GM12878 (cell line): Measurements from ENCODE around the gene ANTKMT.

ENCODE experiments used
- CREM ChIP-seq: IDR thresholded peaks from 2 replicates; pipeline ENCODE4 v1.6.1; 2014; ENCODE audit warnings: antibody characterized with exemption, low read depth
- EZH2 ChIP-seq: IDR thresholded peaks from 2 replicates; pipeline ENCODE4 v1.6.1; 2012; ENCODE audit warnings: low read depth, mild to moderate bottlenecking, control low read depth, inconsistent platforms, low read length, borderline replicate concordance; ENCODE audit not compliant: control insufficient read depth
- KDM1A ChIP-seq: fragments of 200-600 bp; sonication (generic); IDR thresholded peaks from 2 replicates; pipeline ENCODE4 v1.6.1; 2016; ENCODE audit warnings: borderline replicate concordance
- NR2C2 ChIP-seq: IDR thresholded peaks from 2 replicates; pipeline ENCODE4 v1.6.1; 2011; ENCODE audit warnings: borderline replicate concordance, low read depth; ENCODE audit not compliant: control insufficient read depth, insufficient read length
- POLR2AphosphoS5 ChIP-seq: IDR thresholded peaks from 2 replicates; pipeline ENCODE4 v1.6.1; 2011; ENCODE audit warnings: mild to moderate bottlenecking, low read length, inconsistent platforms
- RFX5 ChIP-seq: IDR thresholded peaks from 2 replicates; pipeline ENCODE4 v1.6.1; 2011; ENCODE audit warnings: low read depth, low read length, improper control_type of control experiment
- TF ChIP-seq, protein P1 (sequence below): IDR thresholded peaks from 2 replicates; pipeline ENCODE4 v1.6.1; 2011; ENCODE audit warnings: low read depth, low read length, improper control_type of control experiment, borderline replicate concordance

GRCh38 chr16:718389-718788 is 2.6 kb upstream of the ANTKMT start:
- TF ChIP-seq CREM (no peak), EZH2 (no peak), NR2C2 (no peak), KDM1A (no peak), RFX5 (no peak), POLR2AphosphoS5 (no peak)
- TF ChIP-seq, protein P1, sequence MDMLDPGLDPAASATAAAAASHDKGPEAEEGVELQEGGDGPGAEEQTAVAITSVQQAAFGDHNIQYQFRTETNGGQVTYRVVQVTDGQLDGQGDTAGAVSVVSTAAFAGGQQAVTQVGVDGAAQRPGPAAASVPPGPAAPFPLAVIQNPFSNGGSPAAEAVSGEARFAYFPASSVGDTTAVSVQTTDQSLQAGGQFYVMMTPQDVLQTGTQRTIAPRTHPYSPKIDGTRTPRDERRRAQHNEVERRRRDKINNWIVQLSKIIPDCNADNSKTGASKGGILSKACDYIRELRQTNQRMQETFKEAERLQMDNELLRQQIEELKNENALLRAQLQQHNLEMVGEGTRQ: no peak
